Measurements from ENCODE around the gene CLNS1A.

Gene CLNS1A

DNA sequence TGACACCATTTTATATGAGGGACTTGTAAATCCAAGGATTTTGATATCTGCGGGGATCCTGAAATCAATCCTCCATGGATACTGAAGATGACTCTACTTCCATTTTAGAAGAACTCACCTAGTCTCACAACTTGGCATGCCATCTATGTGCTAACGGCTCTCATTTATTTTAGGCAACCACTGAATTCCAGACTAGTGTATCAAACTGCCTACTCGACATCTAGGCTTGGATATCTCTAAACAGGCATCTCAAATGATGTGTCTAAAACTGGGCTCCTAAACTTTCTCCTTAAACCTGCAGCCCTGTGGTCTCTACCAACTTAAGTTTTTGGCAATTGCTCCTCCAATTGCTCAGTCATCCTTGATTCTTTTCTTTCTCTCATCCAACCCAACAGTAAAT, 31.2 kb upstream of the CLNS1A start:
- Histone ChIP-seq H3K4me3 (ENCODE audit: low read depth in 1 of 2, low read length in 1 of 2) (no peak overlapping the region), H3K9me3 (no peaks in the 10 kb centered on the region), H3K36me3 (peaks cover 88% of the 10 kb centered on the region), H3K4me1 (ENCODE audit: control insufficient read depth in 1 of 2, insufficient read depth in 1 of 2, low read depth in 1 of 2, low read length in 1 of 2) (no peaks in the 10 kb centered on the region), H3K27me3 (no peaks in the 10 kb centered on the region), H3K27ac (no peak overlapping the region)
- TF ChIP-seq, protein P1, sequence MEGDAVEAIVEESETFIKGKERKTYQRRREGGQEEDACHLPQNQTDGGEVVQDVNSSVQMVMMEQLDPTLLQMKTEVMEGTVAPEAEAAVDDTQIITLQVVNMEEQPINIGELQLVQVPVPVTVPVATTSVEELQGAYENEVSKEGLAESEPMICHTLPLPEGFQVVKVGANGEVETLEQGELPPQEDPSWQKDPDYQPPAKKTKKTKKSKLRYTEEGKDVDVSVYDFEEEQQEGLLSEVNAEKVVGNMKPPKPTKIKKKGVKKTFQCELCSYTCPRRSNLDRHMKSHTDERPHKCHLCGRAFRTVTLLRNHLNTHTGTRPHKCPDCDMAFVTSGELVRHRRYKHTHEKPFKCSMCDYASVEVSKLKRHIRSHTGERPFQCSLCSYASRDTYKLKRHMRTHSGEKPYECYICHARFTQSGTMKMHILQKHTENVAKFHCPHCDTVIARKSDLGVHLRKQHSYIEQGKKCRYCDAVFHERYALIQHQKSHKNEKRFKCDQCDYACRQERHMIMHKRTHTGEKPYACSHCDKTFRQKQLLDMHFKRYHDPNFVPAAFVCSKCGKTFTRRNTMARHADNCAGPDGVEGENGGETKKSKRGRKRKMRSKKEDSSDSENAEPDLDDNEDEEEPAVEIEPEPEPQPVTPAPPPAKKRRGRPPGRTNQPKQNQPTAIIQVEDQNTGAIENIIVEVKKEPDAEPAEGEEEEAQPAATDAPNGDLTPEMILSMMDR (IDR thresholded peaks at IDR 0.05), result no peak

GRCh38 chr11:77665240-77665965, 27.8 kb upstream of the CLNS1A start:
- H3K4me1 ChIP-seq (ENCODE audit: control insufficient read depth in 1 of 2, insufficient read depth in 1 of 2, low read depth in 1 of 2, low read length in 1 of 2), result no peaks in the 10 kb centered on the region
- H3K4me3 ChIP-seq (ENCODE audit: low read depth in 1 of 2, low read length in 1 of 2), result no peak overlapping the region
- no peaks in the 10 kb centered on the region for H3K9me3 ChIP-seq
- no peak overlapping the region for H3K27ac ChIP-seq
- no peaks in the 10 kb centered on the region for H3K27me3 ChIP-seq
- TF ChIP-seq, protein P1 (IDR thresholded peaks at IDR 0.05), result no peak
- peaks cover 60% of the 10 kb centered on the region for H3K36me3 ChIP-seq

DNA sequence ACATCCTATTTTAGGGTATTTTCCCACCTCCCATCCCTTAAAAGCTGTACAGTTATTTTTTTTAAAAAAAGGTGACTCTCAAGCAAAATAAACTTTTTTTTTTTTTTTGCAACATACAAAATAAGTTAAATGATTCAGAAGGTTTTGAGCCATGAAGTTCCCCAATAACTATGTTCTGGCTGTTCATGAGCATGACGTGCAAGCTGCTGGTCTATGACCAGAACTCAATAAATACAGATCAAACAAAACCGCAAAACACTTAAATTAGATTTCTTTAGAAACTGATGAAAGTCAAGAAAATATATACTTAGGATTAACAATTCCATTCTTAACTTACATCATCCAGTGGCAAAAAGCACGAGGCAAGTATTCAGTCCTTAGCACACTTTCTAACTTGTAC, 24.1 kb upstream of the CLNS1A start:
- no peak overlapping the region for H3K4me3 ChIP-seq (ENCODE audit: low read depth in 1 of 2, low read length in 1 of 2)
- H3K4me1 ChIP-seq (ENCODE audit: control insufficient read depth in 1 of 2, insufficient read depth in 1 of 2, low read depth in 1 of 2, low read length in 1 of 2), result no peaks in the 10 kb centered on the region
- H3K27me3 ChIP-seq, result no peaks in the 10 kb centered on the region
- no peaks in the 10 kb centered on the region for H3K9me3 ChIP-seq
- H3K27ac ChIP-seq, result no peak overlapping the region
- TF ChIP-seq, protein P1 (IDR thresholded peaks at IDR 0.05), result no peak
- peaks cover 22% of the 10 kb centered on the region for H3K36me3 ChIP-seq

- H3K9me3 ChIP-seq, result no peaks in the 10 kb centered on the region
- TF ChIP-seq, protein P1 (IDR thresholded peaks at IDR 0.05), result no peak
- H3K4me1 ChIP-seq (ENCODE audit: control insufficient read depth in 1 of 2, insufficient read depth in 1 of 2, low read depth in 1 of 2, low read length in 1 of 2), result no peaks in the 10 kb centered on the region
- no peaks in the 10 kb centered on the region for H3K27me3 ChIP-seq
- no peak overlapping the region for H3K4me3 ChIP-seq (ENCODE audit: low read depth in 1 of 2, low read length in 1 of 2)
- peaks cover 21% of the 10 kb centered on the region for H3K36me3 ChIP-seq
- no peak overlapping the region for H3K27ac ChIP-seq
These were observed 23.4 kb upstream of the CLNS1A start for GRCh38 chr11:77660947-77661346.

- Histone ChIP-seq H3K4me1 (ENCODE audit: control insufficient read depth in 1 of 2, insufficient read depth in 1 of 2, low read depth in 1 of 2, low read length in 1 of 2) (no peaks in the 10 kb centered on the region), H3K9me3 (no peaks in the 10 kb centered on the region), H3K4me3 (ENCODE audit: low read depth in 1 of 2, low read length in 1 of 2) (no peak overlapping the region), H3K36me3 (no peaks in the 10 kb centered on the region), H3K27me3 (no peaks in the 10 kb centered on the region), H3K27ac (no peak overlapping the region)
- TF ChIP-seq, protein P1 (IDR thresholded peaks at IDR 0.05), result no peak
These were observed 20.8 kb upstream of the CLNS1A start for GRCh38 chr11:77658213-77659013.
